Non-pigmented ciliary epithelial cell (primary cell): Measurements from ENCODE around the gene UBA1.
"Not testable (repeated sequence)": the region's sequence is repeated elsewhere in the genome, so short reads cannot be mapped to it uniquely, and the experiment has no call there.

Experiments
- DNase-seq: peaks from one replicate; pipeline ENCODE4 v3.0.0-alpha.2; 2010; ENCODE audit warnings: low read depth

Gene UBA1

GRCh38 chrX:47230136-47230868 is 36.7 kb downstream of the UBA1 start:
- DNase-seq, result no peak

- DNase-seq, result no peak
These were observed 37.5 kb downstream of the UBA1 start for GRCh38 chrX:47231167-47231566.

GRCh38 chrX:47232197-47232802 is 38.7 kb downstream of the UBA1 start:
- DNase-seq, result no peak

GRCh38 chrX:47232803-47233332 is 39.2 kb downstream of the UBA1 start, which contains the start of gene USP11:
Gene USP11 (plus strand): TSS chrX:47233009. CDS start chrX:47233044, 35 bp downstream.
- no peak for DNase-seq

GRCh38 chrX:47233333-47234113 is 39.9 kb downstream of the UBA1 start:
- peak; percentile 88 for DNase-seq

- DNase-seq, result no peak
These were observed 41.0 kb downstream of the UBA1 start for GRCh38 chrX:47234583-47234982.

- DNase-seq, result no peak
These were observed 42.1 kb downstream of the UBA1 start for GRCh38 chrX:47235691-47236103.

GRCh38 chrX:47239199-47239598 is 45.6 kb downstream of the UBA1 start:
- no peak for DNase-seq

- no peak for DNase-seq
These were observed 46.4 kb downstream of the UBA1 start for GRCh38 chrX:47239898-47240545.

GRCh38 chrX:47240619-47241018 is 47.0 kb downstream of the UBA1 start:
- DNase-seq, result no peak

GRCh38 chrX:47241201-47242011 is 47.8 kb downstream of the UBA1 start:
- DNase-seq, result no peak

GRCh38 chrX:47242321-47242720 is 48.7 kb downstream of the UBA1 start:
- DNase-seq, result no peak

- no peak for DNase-seq
These were observed 49.7 kb downstream of the UBA1 start for GRCh38 chrX:47243351-47243750.

GRCh38 chrX:47244676-47245075 is 51.0 kb downstream of the UBA1 start:
- DNase-seq, result no peak

- no peak for DNase-seq
These were observed 51.5 kb downstream of the UBA1 start for GRCh38 chrX:47245156-47245555.

- no peak for DNase-seq
These were observed 53.8 kb downstream of the UBA1 start for GRCh38 chrX:47247206-47247998.

GRCh38 chrX:47247999-47248320 is 54.3 kb downstream of the UBA1 start:
- no peak for DNase-seq

GRCh38 chrX:47248576-47248975 is 54.9 kb downstream of the UBA1 start:
- DNase-seq, result no peak

GRCh38 chrX:47250017-47250347 is 56.4 kb downstream of the UBA1 start:
- no peak for DNase-seq

- not testable (repeated sequence) for DNase-seq
These were observed 64.0 kb downstream of the UBA1 start for GRCh38 chrX:47257620-47258019.
